T-helper 1 cell (primary cell): ENCODE measurements around the gene RBM15B.
A peak's percentile ranks its signal among the peaks of the same experiment; 100 is the strongest.

Source experiments
- DNase-seq, 5 donors: peaks; one replicate each; pipeline ENCODE4 v3.0.0-alpha.2; 2012 to 2020

Gene RBM15B

GRCh38 chr3:51392355-51393133, 1.5 kb downstream of the RBM15B start:
- DNase-seq, result no peak

- DNase-seq, result no peak
Observed at GRCh38 chr3:51393134-51393495, 2.0 kb downstream of the RBM15B start.

- DNase-seq, result no peak
Observed at GRCh38 chr3:51393564-51393963, 2.5 kb downstream of the RBM15B start.

GRCh38 chr3:51394541-51394940, 3.5 kb downstream of the RBM15B start:
- DNase-seq, result no peak

- DNase-seq, result no peak
Observed at GRCh38 chr3:51395493-51396213, 4.6 kb downstream of the RBM15B start.

GRCh38 chr3:51396401-51396800, 5.3 kb downstream of the RBM15B start:
- DNase-seq, result no peak

GRCh38 chr3:51397392-51397791, 6.3 kb downstream of the RBM15B start:
- no peak for DNase-seq

GRCh38 chr3:51398595-51399310, 7.7 kb downstream of the RBM15B start:
- no peak for DNase-seq

GRCh38 chr3:51400166-51400565, 9.1 kb downstream of the RBM15B start:
- no peak for DNase-seq

GRCh38 chr3:51401735-51402134, 10.7 kb downstream of the RBM15B start:
- DNase-seq, result no peak

- DNase-seq, result no peak
Observed at GRCh38 chr3:51403675-51404074, 12.6 kb downstream of the RBM15B start.

- no peak for DNase-seq
Observed at GRCh38 chr3:51408021-51408420, 16.9 kb downstream of the RBM15B start.

- no peak for DNase-seq
Observed at GRCh38 chr3:51408813-51409212, 17.7 kb downstream of the RBM15B start.

GRCh38 chr3:51422211-51422610, 31.1 kb downstream of the RBM15B start:
- no peak for DNase-seq

- no peak for DNase-seq
Observed at GRCh38 chr3:51426921-51427320, 35.8 kb downstream of the RBM15B start.

GRCh38 chr3:51429138-51429537, 38.1 kb downstream of the RBM15B start:
- no peak for DNase-seq

- DNase-seq, result no peak
Observed at GRCh38 chr3:51434110-51434509, 43.0 kb downstream of the RBM15B start.

- peak in 3 of 5 donors; percentile 19 to 58 (median 30) for DNase-seq
Observed at GRCh38 chr3:51434746-51435327, 43.8 kb downstream of the RBM15B start.

- DNase-seq, result no peak
Observed at GRCh38 chr3:51436998-51437639, 46.0 kb downstream of the RBM15B start.

- peak in 1 of 5 donors; percentile 3 for DNase-seq
Observed at GRCh38 chr3:51441282-51442030, 50.4 kb downstream of the RBM15B start.

GRCh38 chr3:51445544-51446280, 54.6 kb downstream of the RBM15B start:
- DNase-seq, result no peak
